HS-5 (cell line): ENCODE results near the gene OR11H12.
"Not testable (repeated sequence)": the region's sequence is repeated elsewhere in the genome, so short reads cannot be mapped to it uniquely, and the experiment has no call there.

Experiments used
- DNase-seq: peaks from one replicate; pipeline ENCODE4 v3.0.0-alpha.2; 2012; ENCODE audit warnings: low read depth

Gene OR11H12, protein sequence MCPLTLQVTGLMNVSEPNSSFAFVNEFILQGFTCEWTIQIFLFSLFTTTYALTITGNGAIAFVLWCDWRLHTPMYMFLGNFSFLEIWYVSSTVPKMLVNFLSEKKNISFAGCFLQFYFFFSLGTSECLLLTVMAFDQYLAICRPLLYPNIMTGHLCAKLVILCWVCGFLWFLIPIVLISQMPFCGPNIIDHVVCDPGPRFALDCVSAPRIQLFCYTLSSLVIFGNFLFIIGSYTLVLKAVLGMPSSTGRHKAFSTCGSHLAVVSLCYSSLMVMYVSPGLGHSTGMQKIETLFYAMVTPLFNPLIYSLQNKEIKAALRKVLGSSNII

DNA sequence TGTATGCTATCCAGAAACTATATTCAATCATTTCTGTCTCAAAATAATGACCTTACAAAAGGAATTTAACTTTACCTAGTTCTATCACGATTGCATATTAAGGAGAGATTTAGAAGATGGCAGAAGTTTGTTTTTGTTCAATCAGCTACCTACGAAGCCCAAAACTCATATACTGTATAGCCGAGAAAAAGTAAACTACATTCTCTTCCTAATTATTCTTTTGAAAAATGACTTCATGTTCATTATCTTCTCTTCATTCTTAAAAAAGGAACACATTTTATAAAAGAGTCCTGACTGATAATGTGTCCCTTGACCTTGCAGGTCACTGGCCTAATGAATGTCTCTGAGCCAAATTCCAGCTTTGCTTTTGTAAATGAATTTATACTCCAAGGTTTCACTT lies at the start of gene OR11H12:
TSS of gene OR11H12 (plus strand) at position 301 of the 400 bp plus-strand sequence. CDS start at position 301, 0 bp downstream.
- DNase-seq, result not testable (repeated sequence)

DNA sequence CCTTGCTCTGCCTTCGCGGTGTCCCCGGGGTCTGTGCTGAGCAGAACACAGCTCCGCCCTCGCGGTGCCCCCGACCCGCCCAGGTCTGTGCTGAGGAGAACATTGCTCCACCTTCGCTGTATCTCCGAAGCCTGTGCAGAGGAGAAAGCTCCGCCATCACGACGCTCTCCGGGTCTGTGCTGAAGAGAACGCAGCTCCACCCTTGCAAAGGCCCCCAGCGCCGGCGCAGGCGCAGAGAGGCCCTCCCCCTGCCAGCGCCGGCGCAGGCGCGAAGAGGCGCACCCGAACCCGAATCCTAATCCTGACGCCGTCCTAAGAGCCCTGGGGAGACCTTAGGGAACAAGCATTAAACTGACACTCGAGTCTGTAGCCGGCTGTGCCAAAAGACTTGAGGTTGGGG lies 18.0 kb upstream of the OR11H12 start:
- not testable (repeated sequence) for DNase-seq

DNA sequence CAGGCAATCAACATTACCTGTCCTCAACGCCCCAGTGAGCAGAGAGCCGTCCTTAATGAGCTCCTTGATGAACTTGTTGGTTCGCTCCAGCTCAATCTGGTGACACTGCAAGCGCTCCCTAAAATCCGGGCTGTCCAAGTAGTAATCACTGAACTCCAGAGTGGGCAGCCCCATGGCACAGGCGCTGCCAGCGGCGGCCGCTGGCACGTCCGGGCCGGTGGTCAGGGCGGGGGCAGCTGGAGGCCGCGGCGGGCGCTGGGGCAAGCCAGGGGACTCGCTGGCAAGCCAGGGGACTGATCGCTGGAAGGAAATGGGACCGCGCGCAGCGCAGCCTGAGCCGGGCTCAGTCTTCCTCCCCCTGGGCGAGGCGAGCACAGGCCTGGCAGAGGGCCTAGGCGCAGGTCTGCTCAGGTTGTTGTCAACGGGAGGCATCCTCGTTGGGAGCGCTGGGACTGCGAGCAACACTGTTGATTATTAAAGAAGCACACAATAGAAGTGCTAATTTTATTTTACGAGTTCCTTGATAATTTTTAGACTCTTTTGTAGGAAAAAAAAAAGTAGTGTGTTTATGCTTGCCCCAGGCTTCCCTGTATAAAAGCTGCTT lies 25.8 kb downstream of the OR11H12 start:
- DNase-seq, result not testable (repeated sequence)

DNA sequence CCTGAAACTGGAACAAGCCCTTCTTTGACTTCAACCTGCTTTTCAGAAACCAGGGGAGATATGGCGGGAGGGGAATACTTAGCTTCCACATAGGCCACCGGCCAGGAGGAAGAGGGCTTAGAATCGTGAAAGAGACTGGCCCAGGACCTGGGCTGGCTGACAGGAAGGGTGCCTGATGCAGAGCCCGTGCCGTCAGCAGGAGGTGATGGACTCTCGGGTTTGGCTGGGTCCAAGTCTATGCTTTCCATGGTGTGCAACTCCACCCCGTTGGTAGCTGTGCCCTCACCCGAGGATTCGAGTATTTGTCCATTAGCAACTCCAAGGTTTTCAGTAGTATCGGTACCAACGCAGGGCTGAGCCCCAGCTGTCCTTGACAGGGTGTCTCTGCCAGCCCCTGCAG lies 35.1 kb downstream of the OR11H12 start:
- DNase-seq, result not testable (repeated sequence)

DNA sequence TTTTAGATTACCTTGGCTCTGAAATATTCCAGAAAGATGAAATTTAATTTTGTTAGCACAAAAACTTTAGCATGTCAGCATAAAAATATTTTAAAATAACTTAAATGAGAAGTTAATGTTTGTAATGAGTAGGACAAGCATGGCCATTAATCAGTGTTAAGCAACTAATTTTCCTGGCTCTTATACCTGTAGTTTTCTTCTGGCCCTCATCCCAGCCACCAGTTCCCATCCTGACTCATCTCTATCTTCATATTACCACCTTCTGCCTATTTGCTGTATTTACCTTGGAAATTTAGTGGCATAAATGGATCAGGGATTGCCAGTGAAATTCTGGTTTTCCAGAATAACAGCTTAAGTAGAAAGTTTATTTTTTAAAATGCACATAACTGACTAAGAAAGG lies 37.1 kb downstream of the OR11H12 start:
- not testable (repeated sequence) for DNase-seq

DNA sequence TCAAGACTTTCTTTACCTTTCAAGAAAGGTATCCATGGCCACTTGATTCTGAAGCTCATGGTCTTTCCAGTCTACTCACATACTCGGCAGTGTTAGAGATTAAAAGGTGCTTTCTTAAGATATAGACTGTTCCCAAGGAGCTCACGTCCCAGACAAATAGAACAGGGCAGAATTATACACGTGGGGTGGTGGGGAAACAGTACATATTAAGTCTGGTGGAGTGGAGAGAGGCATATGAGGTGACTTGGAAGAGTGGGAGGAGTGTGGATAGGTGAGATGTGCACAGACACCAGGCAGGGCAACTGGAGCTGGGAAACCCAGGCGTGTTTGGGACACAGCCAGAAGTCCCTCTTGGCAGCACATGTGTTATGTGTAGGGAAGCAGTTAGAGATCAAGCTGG lies 37.9 kb downstream of the OR11H12 start:
- not testable (repeated sequence) for DNase-seq

DNA sequence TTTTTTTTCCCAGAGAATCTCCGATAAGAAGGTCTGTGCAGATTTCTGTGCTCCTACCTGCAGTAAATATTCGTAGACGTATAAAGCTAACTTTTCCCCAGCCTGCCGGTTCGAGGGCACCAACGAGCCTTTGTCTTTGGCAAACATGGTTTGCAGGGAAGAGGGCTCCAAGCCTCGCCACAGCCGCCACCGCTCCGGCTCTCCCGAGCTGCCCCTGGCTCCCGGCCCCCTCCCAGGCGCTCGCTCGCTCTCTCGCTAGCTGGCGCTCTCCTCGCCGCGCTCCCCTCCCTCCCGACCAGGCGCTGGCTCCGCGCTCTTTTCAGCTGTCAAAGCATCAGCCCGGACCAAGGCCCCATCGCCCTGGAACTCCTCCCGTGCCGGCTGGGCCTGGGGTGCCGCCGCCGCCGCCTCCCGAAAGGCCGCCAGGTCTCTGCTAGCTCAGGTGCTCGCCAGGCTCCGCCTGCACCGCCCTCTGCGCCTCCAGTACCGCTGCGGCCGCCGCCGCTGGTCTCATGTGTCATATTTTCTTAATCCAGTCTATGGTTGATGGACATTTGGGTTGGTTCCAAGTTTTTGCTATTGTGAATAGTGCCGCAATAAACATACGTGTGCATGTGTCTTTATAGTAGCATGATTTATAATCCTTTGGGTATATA lies 45.3 kb downstream of the OR11H12 start:
- not testable (repeated sequence) for DNase-seq
